Liver (tissue), 3 donors: ENCODE data around the gene CCNL1.

Experiments used
- ATF3 ChIP-seq: IDR thresholded peaks from 2 replicates; pipeline ENCODE4 v1.6.1; 2016; ENCODE audit warnings: antibody characterized with exemption
- CTCF ChIP-seq: fragments of 150-350 bp; IDR thresholded peaks from 2 replicates; pipeline ENCODE4 v1.5.1; 2017; ENCODE audit warnings: improper control_type of control experiment, low read depth, low read length; ENCODE audit not compliant: missing input control
- EGR1 ChIP-seq, 2 donors: IDR thresholded peaks; 2 replicates each; pipeline ENCODE4 v1.6.1; 2016 to 2018; ENCODE audit warnings: antibody characterized with exemption in 2 of 2, low read depth in 2 of 2
- GABPA ChIP-seq, 2 donors: IDR thresholded peaks in 1 of 2; conservative IDR thresholded peaks in 1 of 2; 2 replicates each; pipeline ENCODE4 v1.6.1; 2016; ENCODE audit warnings: antibody characterized with exemption in 2 of 2, mild to moderate bottlenecking in 1 of 2, moderate library complexity in 1 of 2
- HNF4A ChIP-seq, 2 donors: conservative IDR thresholded peaks; 2 replicates each; pipeline ENCODE4 v1.6.1; 2016; ENCODE audit warnings: antibody characterized with exemption in 2 of 2, mild to moderate bottlenecking in 2 of 2
- NR2F2 ChIP-seq: IDR thresholded peaks from 2 replicates; pipeline ENCODE4 v1.6.1; 2016; ENCODE audit warnings: antibody characterized with exemption
- RAD21 ChIP-seq, 2 donors: IDR thresholded peaks; 2 replicates each; pipeline ENCODE4 v1.6.1; 2016; ENCODE audit warnings: antibody characterized with exemption in 2 of 2, mild to moderate bottlenecking in 2 of 2
- RXRA ChIP-seq, 2 donors: IDR thresholded peaks; 2 replicates each; pipeline ENCODE4 v1.6.1; 2017 to 2018; ENCODE audit warnings: antibody characterized with exemption in 2 of 2, mild to moderate bottlenecking in 1 of 2
- SP1 ChIP-seq: IDR thresholded peaks from 2 replicates; pipeline ENCODE4 v1.6.1; 2018; ENCODE audit warnings: antibody characterized with exemption, mild to moderate bottlenecking
- TAF1 ChIP-seq: conservative IDR thresholded peaks from 2 replicates; pipeline ENCODE4 v1.6.1; 2016; ENCODE audit warnings: antibody characterized with exemption, mild to moderate bottlenecking
- YY1 ChIP-seq: IDR thresholded peaks from 2 replicates; pipeline ENCODE4 v1.6.1; 2016; ENCODE audit warnings: antibody characterized with exemption, mild to moderate bottlenecking
- ZBTB33 ChIP-seq: IDR thresholded peaks from 2 replicates; pipeline ENCODE4 v1.6.1; 2016; ENCODE audit warnings: antibody characterized with exemption
- TF ChIP-seq, protein P1 (sequence below): IDR thresholded peaks from 2 replicates; pipeline ENCODE4 v1.6.1; 2016; ENCODE audit warnings: antibody characterized with exemption, mild to moderate bottlenecking
- TF ChIP-seq, protein P2 (sequence below): IDR thresholded peaks from 2 replicates; pipeline ENCODE4 v1.6.1; 2016; ENCODE audit warnings: antibody characterized with exemption
- donor health status: healthy.
- donor health status: healthy.

GRCh38 chr3:157115069-157116006 lies 44.6 kb downstream of the CCNL1 start:
- no peak for TF ChIP-seq RAD21 (IDR thresholded peaks at IDR 0.05)
- no peak for TF ChIP-seq TAF1
- no peak for TF ChIP-seq CTCF
- no peak for TF ChIP-seq ATF3
- TF ChIP-seq, protein P1, sequence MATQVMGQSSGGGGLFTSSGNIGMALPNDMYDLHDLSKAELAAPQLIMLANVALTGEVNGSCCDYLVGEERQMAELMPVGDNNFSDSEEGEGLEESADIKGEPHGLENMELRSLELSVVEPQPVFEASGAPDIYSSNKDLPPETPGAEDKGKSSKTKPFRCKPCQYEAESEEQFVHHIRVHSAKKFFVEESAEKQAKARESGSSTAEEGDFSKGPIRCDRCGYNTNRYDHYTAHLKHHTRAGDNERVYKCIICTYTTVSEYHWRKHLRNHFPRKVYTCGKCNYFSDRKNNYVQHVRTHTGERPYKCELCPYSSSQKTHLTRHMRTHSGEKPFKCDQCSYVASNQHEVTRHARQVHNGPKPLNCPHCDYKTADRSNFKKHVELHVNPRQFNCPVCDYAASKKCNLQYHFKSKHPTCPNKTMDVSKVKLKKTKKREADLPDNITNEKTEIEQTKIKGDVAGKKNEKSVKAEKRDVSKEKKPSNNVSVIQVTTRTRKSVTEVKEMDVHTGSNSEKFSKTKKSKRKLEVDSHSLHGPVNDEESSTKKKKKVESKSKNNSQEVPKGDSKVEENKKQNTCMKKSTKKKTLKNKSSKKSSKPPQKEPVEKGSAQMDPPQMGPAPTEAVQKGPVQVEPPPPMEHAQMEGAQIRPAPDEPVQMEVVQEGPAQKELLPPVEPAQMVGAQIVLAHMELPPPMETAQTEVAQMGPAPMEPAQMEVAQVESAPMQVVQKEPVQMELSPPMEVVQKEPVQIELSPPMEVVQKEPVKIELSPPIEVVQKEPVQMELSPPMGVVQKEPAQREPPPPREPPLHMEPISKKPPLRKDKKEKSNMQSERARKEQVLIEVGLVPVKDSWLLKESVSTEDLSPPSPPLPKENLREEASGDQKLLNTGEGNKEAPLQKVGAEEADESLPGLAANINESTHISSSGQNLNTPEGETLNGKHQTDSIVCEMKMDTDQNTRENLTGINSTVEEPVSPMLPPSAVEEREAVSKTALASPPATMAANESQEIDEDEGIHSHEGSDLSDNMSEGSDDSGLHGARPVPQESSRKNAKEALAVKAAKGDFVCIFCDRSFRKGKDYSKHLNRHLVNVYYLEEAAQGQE = no peak
- TF ChIP-seq HNF4A (conservative IDR thresholded peaks at IDR 0.05) = no peak
- peak; percentile 63 to 79 for TF ChIP-seq RXRA (IDR thresholded peaks at IDR 0.05)
- peak; percentile 56 for TF ChIP-seq SP1
- TF ChIP-seq NR2F2 = peak; percentile 60
- TF ChIP-seq ZBTB33 = no peak
- TF ChIP-seq, protein P2, sequence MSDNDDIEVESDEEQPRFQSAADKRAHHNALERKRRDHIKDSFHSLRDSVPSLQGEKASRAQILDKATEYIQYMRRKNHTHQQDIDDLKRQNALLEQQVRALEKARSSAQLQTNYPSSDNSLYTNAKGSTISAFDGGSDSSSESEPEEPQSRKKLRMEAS = no peak
- TF ChIP-seq YY1 = peak; percentile 34
- no peak for TF ChIP-seq EGR1 (IDR thresholded peaks at IDR 0.05; ENCODE audit: low read depth in 2 of 2)
- TF ChIP-seq GABPA (IDR thresholded peaks at IDR 0.05 in 1 of 2, conservative IDR thresholded peaks at IDR 0.05 in 1 of 2) = no peak
